Vagina (tissue), 2 donors: ENCODE results near the gene DGKB. TPM values are rescaled to one million over a fixed set of nuclear protein-coding genes. Genes with fewer than 3 reads are reported as not detected.
A peak's percentile ranks its signal among the peaks of the same experiment; 100 is the strongest.
"Not testable (repeated sequence)": the region's sequence is repeated elsewhere in the genome, so short reads cannot be mapped to it uniquely, and the experiment has no call there.

ENCODE experiments used
- DNase-seq, 2 donors: peaks; one replicate each; pipeline ENCODE4 v3.0.0-alpha.2; 2017; ENCODE audit errors: extremely low spot score in 2 of 2
- H3K27ac ChIP-seq: fragments of 200-600 bp; sonication (generic); one replicate; pipeline ENCODE4 v1.5.1; 2019
- H3K27me3 ChIP-seq: fragments of 200-600 bp; sonication (generic); one replicate; pipeline ENCODE4 v1.5.1; 2019
- H3K36me3 ChIP-seq, 2 donors: fragments of 200-600 bp; sonication (generic); one replicate each; pipeline ENCODE4 v1.5.1; 2017 to 2019
- H3K4me1 ChIP-seq: fragments of 200-600 bp; sonication (generic); one replicate; pipeline ENCODE4 v1.5.1; 2019
- H3K4me3 ChIP-seq, 2 donors: fragments of 200-600 bp; sonication (generic); 1 replicate in 1 of 2; 2 replicates in 1 of 2; pipeline ENCODE4 v1.5.1; 2016 to 2019
- H3K9me3 ChIP-seq: fragments of 200-600 bp; sonication (generic); one replicate; pipeline ENCODE4 v1.5.1; 2019
- POLR2A ChIP-seq, 2 donors: fragments of 450-650 bp; IDR thresholded peaks; one replicate each; pipeline ENCODE4 v1.6.1; 2017; ENCODE audit warnings: antibody characterized with exemption in 2 of 2, mild to moderate bottlenecking in 2 of 2, moderate library complexity in 2 of 2
- POLR2AphosphoS5 ChIP-seq, 2 donors: sonication (generic); formaldehyde crosslinking; IDR thresholded peaks; one replicate each; pipeline ENCODE4 v1.9.0; 2017; ENCODE audit warnings: antibody characterized with exemption in 2 of 2, mild to moderate bottlenecking in 2 of 2, low read depth in 1 of 2; ENCODE audit not compliant: insufficient read depth in 1 of 2
- intact Hi-C: fragments of 100-400 bp; cut with DNase I; formaldehyde crosslinking; loops from one replicate; pipeline ENCODE4 v1.15.1; 2023
- total RNA-seq: library from RNA; depleted of rRNA; stranded (reverse); fragments of >200 nt; gene quantifications from one replicate; pipeline ENCODE4 v1.2.3, GENCODE V29; 2016
- TF ChIP-seq, protein P1 (sequence below), 3 experiments: fragments of 450-650 bp in 2 of 3; fragments of 200-600 bp in 1 of 3; sonication (generic) in 1 of 3; IDR thresholded peaks; one replicate each; pipeline ENCODE4 v1.5.1; 2017 to 2019; ENCODE audit warnings: antibody characterized with exemption in 3 of 3, mild to moderate bottlenecking in 2 of 3, moderate library complexity in 2 of 3

DGKB gene
- total RNA-seq, 1 donor from 2014 or later, result 2.2 TPM

DNA sequence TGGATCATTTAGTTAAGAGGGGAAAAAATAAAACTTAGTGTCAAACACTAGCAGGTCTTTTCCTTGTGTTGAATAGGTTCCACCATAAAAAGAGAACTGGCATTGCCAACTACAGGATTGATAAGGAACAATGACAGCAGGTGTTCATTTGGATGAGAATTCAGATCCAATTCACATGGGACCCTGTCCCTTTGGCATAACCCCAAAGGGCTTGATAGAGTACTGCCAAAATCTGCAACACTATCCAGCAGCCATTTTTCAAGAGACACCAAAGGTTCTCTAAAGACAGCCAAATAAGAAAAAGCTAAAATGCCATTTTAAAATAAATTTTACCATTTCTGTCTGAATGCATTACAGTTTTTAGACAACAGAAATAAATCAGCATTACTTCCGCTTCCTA lies 422.3 kb downstream of the DGKB start:
- no peaks in the 10 kb centered on the region for H3K27me3 ChIP-seq
- no peak for DNase-seq
- no peak overlapping the region for H3K27ac ChIP-seq
- H3K36me3 ChIP-seq, result no peaks in the 10 kb centered on the region
- no peaks in the 10 kb centered on the region for H3K4me1 ChIP-seq
- intact Hi-C loops, result no loop called here
- H3K9me3 ChIP-seq, result no peaks in the 10 kb centered on the region
- H3K4me3 ChIP-seq, result no peak overlapping the region
- TF ChIP-seq POLR2AphosphoS5 (IDR thresholded peaks at IDR 0.05; ENCODE audit: insufficient read depth in 1 of 2, low read depth in 1 of 2), result no peak
- TF ChIP-seq, protein P1, sequence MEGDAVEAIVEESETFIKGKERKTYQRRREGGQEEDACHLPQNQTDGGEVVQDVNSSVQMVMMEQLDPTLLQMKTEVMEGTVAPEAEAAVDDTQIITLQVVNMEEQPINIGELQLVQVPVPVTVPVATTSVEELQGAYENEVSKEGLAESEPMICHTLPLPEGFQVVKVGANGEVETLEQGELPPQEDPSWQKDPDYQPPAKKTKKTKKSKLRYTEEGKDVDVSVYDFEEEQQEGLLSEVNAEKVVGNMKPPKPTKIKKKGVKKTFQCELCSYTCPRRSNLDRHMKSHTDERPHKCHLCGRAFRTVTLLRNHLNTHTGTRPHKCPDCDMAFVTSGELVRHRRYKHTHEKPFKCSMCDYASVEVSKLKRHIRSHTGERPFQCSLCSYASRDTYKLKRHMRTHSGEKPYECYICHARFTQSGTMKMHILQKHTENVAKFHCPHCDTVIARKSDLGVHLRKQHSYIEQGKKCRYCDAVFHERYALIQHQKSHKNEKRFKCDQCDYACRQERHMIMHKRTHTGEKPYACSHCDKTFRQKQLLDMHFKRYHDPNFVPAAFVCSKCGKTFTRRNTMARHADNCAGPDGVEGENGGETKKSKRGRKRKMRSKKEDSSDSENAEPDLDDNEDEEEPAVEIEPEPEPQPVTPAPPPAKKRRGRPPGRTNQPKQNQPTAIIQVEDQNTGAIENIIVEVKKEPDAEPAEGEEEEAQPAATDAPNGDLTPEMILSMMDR (IDR thresholded peaks at IDR 0.05), result no peak
- no peak for TF ChIP-seq POLR2A (IDR thresholded peaks at IDR 0.05)

DNA sequence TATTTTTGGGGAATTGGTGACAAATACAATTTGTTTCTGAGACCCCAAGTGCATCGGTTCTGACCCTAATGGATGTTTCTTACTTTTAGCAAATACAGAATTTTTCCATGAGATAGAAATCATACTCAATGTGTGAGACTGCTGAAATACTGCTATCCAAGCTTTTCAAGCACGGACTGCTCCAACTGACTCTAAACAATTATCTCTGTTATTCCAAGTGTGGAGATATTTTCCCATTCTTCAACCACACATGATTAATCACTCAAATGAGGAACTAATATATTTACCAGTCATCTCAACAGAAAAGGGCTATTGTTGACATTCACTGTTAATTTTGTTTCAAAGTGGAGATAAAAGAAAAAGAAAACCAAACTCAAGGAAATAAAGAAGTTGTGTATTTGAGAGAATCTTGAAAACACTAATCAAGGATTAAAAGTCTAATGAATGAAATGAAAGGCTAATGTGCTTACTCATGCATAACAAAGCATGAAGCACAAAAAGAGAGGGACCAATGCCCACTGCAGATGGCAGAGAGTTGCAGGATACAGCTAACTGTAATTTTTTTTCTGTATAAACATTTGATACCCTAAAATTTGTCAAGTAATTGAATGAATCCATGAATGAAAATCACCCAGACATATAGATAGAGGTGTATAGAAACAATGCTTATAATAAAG lies 423.6 kb downstream of the DGKB start:
- Histone ChIP-seq H3K27ac (no peak overlapping the region), H3K4me1 (no peaks in the 10 kb centered on the region), H3K27me3 (no peaks in the 10 kb centered on the region), H3K36me3 (no peaks in the 10 kb centered on the region), H3K9me3 (no peaks in the 10 kb centered on the region), H3K4me3 (no peak overlapping the region)
- intact Hi-C loops, result no loop called here
- no peak for TF ChIP-seq POLR2AphosphoS5 (IDR thresholded peaks at IDR 0.05; ENCODE audit: insufficient read depth in 1 of 2, low read depth in 1 of 2)
- TF ChIP-seq POLR2A (IDR thresholded peaks at IDR 0.05), result no peak
- TF ChIP-seq, protein P1 (IDR thresholded peaks at IDR 0.05), result no peak
- DNase-seq, result no peak

DNA sequence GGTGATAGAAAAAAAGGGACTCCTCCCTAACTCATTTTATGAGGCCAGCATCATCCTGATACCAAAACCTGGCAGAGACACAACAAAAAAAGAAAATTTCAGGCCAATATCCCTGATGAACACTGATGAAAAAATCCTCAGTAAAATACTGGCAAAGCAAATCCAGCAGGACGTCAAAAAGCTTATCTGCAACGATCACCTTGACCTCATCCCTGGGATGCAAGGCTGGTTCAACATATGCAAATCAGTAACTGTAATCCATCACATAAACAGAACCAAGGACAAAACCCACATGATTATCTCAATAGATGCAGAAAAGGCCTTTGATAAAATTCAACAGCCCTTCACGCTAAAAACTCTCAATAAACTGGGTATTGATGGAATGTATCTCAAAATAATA lies 440.8 kb downstream of the DGKB start:
- DNase-seq, H3K36me3 ChIP-seq, H3K27ac ChIP-seq, H3K27me3 ChIP-seq, H3K9me3 ChIP-seq, intact Hi-C loops, H3K4me3 ChIP-seq, H3K4me1 ChIP-seq: not testable (repeated sequence)

DNA sequence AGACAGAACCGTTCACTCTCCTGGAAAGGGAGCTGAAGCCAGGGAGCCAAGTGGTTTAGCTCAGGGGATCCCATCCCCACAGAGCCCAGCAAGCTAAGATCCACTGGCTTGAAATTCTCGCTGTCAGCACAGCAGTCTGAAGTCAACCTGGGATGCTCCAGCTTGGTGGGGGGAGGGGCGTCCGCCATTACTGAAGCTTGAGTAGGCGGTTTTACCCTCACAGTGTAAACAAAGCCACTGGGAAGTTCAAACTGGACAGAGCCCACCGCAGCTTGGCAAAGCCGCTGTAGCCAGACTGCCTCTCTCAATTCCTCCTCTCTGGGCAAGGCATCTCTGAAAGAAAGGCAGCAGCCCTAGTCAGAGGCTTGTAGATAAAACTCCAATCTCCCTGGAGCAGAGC lies 443.7 kb downstream of the DGKB start:
- H3K27ac ChIP-seq, H3K4me3 ChIP-seq, DNase-seq, H3K4me1 ChIP-seq, H3K27me3 ChIP-seq, intact Hi-C loops, H3K36me3 ChIP-seq, H3K9me3 ChIP-seq: not testable (repeated sequence)

DNA sequence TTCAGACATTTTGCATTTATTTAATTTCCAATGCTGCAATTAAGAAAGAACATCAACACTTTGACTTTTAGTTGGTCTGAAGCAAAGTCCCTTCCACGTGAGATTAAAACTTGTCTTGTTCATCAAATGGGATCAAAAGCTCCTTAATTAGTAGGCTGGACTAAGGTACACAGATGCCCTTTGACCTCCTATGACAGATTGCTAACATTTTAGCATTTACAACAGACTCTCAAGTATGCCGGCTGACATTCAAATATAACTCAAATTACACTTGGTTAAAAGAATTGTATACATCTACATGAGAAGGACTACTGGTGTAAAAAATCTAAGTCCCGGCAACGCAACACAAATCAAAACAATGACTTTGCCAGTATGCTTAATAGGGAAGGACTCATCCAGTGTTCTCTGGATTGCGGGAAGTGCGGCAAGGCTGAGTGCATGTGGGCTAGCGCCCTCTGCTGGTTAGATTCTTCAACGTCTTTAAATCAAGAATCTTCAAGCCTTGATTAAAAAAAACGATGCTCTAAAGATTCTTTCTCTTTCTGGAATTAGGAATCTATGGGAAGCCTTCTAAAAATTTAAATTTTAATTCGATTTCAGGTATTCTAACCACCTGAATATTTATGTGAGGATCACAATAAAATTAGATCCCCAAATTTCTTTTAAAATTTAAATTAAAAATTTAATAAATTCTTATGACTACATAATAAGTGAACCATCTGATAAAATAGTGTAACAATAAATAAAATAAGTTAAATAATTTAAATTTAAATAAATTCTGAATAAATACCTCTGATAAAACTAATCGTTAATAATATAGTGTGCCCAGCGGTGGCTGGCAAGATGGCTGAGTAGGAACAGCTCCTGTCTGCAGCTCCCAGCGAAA lies 444.7 kb downstream of the DGKB start:
- no peak overlapping the region for H3K4me3 ChIP-seq
- H3K27me3 ChIP-seq, result no peaks in the 10 kb centered on the region
- H3K9me3 ChIP-seq, result no peaks in the 10 kb centered on the region
- intact Hi-C loops, result no loop called here
- no peaks in the 10 kb centered on the region for H3K36me3 ChIP-seq
- H3K27ac ChIP-seq, result no peak overlapping the region
- no peak for TF ChIP-seq POLR2AphosphoS5 (IDR thresholded peaks at IDR 0.05; ENCODE audit: insufficient read depth in 1 of 2, low read depth in 1 of 2)
- TF ChIP-seq, protein P1 (IDR thresholded peaks at IDR 0.05), result peak; percentile 55 to 78 (median 64)
- TF ChIP-seq POLR2A (IDR thresholded peaks at IDR 0.05), result no peak
- no peak for DNase-seq
- H3K4me1 ChIP-seq, result no peaks in the 10 kb centered on the region

DNA sequence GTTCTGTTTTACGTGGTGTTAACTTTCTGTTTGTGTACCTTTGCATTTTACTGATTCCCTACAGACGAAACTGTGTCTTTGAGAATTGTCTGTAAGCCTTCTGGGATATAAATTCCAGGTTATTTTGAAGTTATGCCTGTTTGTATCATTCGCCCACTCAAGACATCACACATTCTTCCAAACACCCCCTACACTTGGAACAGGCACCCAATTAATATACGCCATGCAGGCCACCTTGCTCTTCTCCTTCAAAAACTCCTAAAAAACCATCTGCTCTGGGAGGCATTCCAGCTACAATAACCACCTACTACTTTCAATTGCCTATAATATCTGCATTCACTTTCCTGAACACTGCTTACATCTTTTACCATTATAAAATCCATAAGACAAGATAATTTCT lies 453.3 kb downstream of the DGKB start:
- intact Hi-C loops, result no loop called here
- H3K9me3 ChIP-seq, result no peaks in the 10 kb centered on the region
- no peaks in the 10 kb centered on the region for H3K36me3 ChIP-seq
- H3K27me3 ChIP-seq, result no peaks in the 10 kb centered on the region
- no peak for DNase-seq
- no peak overlapping the region for H3K27ac ChIP-seq
- TF ChIP-seq POLR2AphosphoS5 (IDR thresholded peaks at IDR 0.05; ENCODE audit: insufficient read depth in 1 of 2, low read depth in 1 of 2) (no peak), POLR2A (IDR thresholded peaks at IDR 0.05) (no peak)
- TF ChIP-seq, protein P1 (IDR thresholded peaks at IDR 0.05), result no peak
- H3K4me3 ChIP-seq, result no peak overlapping the region
- no peaks in the 10 kb centered on the region for H3K4me1 ChIP-seq
